Body of pancreas (tissue), 4 donors: ENCODE results near the gene PRDM2. TPM values are rescaled to one million over a fixed set of nuclear protein-coding genes. Genes with fewer than 3 reads are reported as not detected.
A peak's percentile ranks its signal among the peaks of the same experiment; 100 is the strongest.

Experiments used
- ATAC-seq: fragments of 150-250 bp; one replicate; pipeline ENCODE4 v1.9.1; 2016
- DNase-seq, 4 donors: peaks; one replicate each; pipeline ENCODE4 v3.0.0-alpha.2; 2019
- H3K27ac ChIP-seq, 4 donors: fragments of 200-600 bp; sonication (generic); 1 replicate in 3 of 4; 2 replicates in 1 of 4; pipeline versions ENCODE4 v1.5.1 to v1.6.1; 2016 to 2019; ENCODE audit warnings: mild to moderate bottlenecking in 1 of 4, mixed read lengths in 1 of 4, moderate library complexity in 1 of 4
- H3K27me3 ChIP-seq, 2 donors: fragments of 200-600 bp; sonication (generic); one replicate each; pipeline ENCODE4 v1.6.0; 2016; ENCODE audit warnings: mild to moderate bottlenecking in 1 of 2
- H3K36me3 ChIP-seq, 2 donors: fragments of 200-600 bp; sonication (generic); replicated peaks in 1 of 2; 2 replicates each; pipeline ENCODE4 v1.5.1; 2016; ENCODE audit warnings: low read depth in 2 of 2; ENCODE audit not compliant: insufficient read depth in 1 of 2
- H3K4me1 ChIP-seq: fragments of 200-600 bp; sonication (generic); one replicate; pipeline ENCODE4 v1.6.0; 2016
- H3K4me3 ChIP-seq, 2 donors: fragments of 200-600 bp; sonication (generic); 1 replicate in 1 of 2; 2 replicates in 1 of 2; pipeline ENCODE4 v1.5.1; 2016 to 2019
- H3K9me3 ChIP-seq, 3 donors: fragments of 200-600 bp; sonication (generic); 1 replicate in 2 of 3; 2 replicates in 1 of 3; pipeline ENCODE4 v1.5.1; 2016
- CTCF ChIP-seq, 7 experiments: fragments of 450-650 bp in 4 of 7; fragments of 200-600 bp in 3 of 7; sonication (generic) in 3 of 7; IDR thresholded peaks; one replicate each; pipeline ENCODE4 v1.5.1; 2016 to 2019; ENCODE audit warnings: antibody characterized with exemption in 7 of 7
- POLR2A ChIP-seq, 3 donors: fragments of 450-650 bp; IDR thresholded peaks; one replicate each; pipeline ENCODE4 v1.6.1; 2016; ENCODE audit warnings: antibody characterized with exemption in 3 of 3, mild to moderate bottlenecking in 2 of 3
- WGBS, 2 donors: methylation state at CpG; one replicate each; pipeline ENCODE4 v1.1.5; 2017; 5-methylcytosine and 5-hydroxymethylcytosine counted together
- intact Hi-C: fragments of 100-400 bp; cut with DNase I; formaldehyde crosslinking; loops from one replicate; pipeline ENCODE4 v1.15.1; 2023
- total RNA-seq, 2 donors: library from RNA; depleted of rRNA; stranded (reverse); fragments of >200 nt; gene quantifications; one replicate each; pipeline ENCODE4 v1.1.0, GENCODE V29; 2016

PRDM2 gene
- total RNA-seq, 2 donors from 2014 or later, result 21.4 to 21.8 TPM

DNA sequence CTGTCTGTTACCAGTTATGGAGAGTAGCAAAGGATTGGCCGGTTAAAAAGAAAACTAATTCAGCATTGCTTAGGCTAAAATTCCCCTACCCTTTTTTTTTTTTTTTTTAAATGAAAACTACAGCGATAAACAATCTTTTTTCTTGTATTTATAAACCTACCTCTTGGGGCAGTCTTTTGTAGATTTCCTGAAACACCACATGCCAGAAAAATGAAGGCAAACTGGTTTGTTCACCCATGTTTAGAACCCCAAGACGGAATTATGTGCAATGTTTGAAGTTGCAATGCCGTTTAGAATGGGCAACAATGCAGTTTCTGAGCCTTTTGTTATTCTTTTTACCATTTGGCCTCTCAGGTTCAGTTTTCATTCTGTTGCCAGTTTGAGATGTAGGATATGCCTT is 59.1 kb downstream of the PRDM2 start:
- DNase-seq (peak; percentile 26 to 72 (median 38)), ATAC-seq (peak; percentile 90)
- H3K9me3 ChIP-seq, result no peaks in the 10 kb centered on the region
- intact Hi-C loops, result no loop called here
- H3K4me1 ChIP-seq, result peaks cover 84% of the 10 kb centered on the region
- TF ChIP-seq CTCF (IDR thresholded peaks at IDR 0.05) (peak in 6 of 7 experiments; percentile 15 to 42 (median 36)), POLR2A (IDR thresholded peaks at IDR 0.05) (peak in 1 of 3 donors; percentile 19)
- H3K4me3 ChIP-seq, result no peak overlapping the region
- no peaks in the 10 kb centered on the region for H3K36me3 ChIP-seq
- WGBS, 2 donors, result 22 to 29% methylated on average over 4 of the region's 4 CpGs
- peak overlapping the region; percentile 58 to 86 (median 78) for H3K27ac ChIP-seq
- H3K27me3 ChIP-seq, result no peaks in the 10 kb centered on the region

DNA sequence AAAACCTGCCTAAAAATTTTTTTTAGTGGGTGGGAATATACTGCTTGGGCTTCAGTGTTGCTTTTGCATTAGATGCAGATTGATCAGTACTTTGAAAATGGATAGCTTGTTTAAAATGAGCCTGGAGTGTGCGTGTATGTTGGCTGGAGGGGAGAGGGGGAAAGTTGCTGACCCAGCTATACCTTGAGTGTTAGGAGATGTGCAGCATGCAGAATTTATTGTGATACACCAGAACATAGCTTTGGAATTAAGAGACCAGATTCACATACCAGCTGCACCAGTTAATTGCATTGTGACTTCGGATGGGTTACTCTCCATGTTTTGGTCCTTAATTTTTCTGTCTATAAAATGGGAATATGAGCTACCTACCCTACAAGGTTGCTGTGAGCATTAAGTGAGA is 60.4 kb downstream of the PRDM2 start:
- no peak overlapping the region for H3K4me3 ChIP-seq
- no peak for ATAC-seq
- peak overlapping the region in 3 of 4 donors; percentile 71 to 86 (median 86) for H3K27ac ChIP-seq
- H3K9me3 ChIP-seq, result no peaks in the 10 kb centered on the region
- no peak for DNase-seq
- peaks cover 79% of the 10 kb centered on the region for H3K4me1 ChIP-seq
- 94 to 100% methylated on average over 2 of the region's 2 CpGs for WGBS, 2 donors
- TF ChIP-seq CTCF (IDR thresholded peaks at IDR 0.05), result no peak
- no peak for TF ChIP-seq POLR2A (IDR thresholded peaks at IDR 0.05)
- intact Hi-C loops, result no loop called here
- H3K27me3 ChIP-seq, result no peaks in the 10 kb centered on the region
- no peaks in the 10 kb centered on the region for H3K36me3 ChIP-seq

GRCh38 chr1:13760921-13761320 is 60.9 kb downstream of the PRDM2 start:
- intact Hi-C loops, result no loop called here
- Histone ChIP-seq H3K36me3 (no peaks in the 10 kb centered on the region), H3K27ac (peak overlapping the region in 3 of 4 donors; percentile 71 to 86 (median 86)), H3K9me3 (no peaks in the 10 kb centered on the region), H3K27me3 (no peaks in the 10 kb centered on the region), H3K4me3 (no peak overlapping the region), H3K4me1 (peaks cover 76% of the 10 kb centered on the region)
- TF ChIP-seq POLR2A (IDR thresholded peaks at IDR 0.05) (no peak), CTCF (IDR thresholded peaks at IDR 0.05) (peak in 1 of 7 experiments; percentile 17)
- 39 to 44% methylated on average over 5 of the region's 5 CpGs for WGBS, 2 donors
- ATAC-seq (no peak), DNase-seq (no peak)

DNA sequence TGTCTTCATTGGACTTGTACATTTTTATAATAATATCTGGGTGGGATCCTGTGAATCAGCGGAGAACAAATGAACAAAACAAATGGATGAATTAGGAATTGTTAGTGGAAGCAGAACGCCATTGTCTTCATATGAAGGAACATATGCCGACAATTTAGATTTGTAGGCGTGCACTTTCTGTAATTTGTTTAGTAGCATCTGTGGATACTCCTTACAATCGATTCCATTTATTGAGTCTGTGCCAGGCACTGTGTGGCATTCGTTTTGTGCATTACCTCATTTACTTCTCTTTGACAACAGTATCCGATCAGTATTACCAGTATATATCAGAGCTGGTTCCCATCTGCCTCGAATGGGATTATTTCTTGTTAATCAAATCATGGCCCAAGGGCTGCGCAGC is 61.9 kb downstream of the PRDM2 start:
- TF ChIP-seq CTCF (IDR thresholded peaks at IDR 0.05) (no peak), POLR2A (IDR thresholded peaks at IDR 0.05) (no peak)
- WGBS, 2 donors, result 73 to 74% methylated on average over 9 of the region's 9 CpGs
- no peak overlapping the region for H3K4me3 ChIP-seq
- peak overlapping the region in 1 of 4 donors; percentile 9 for H3K27ac ChIP-seq
- ATAC-seq (no peak), DNase-seq (no peak)
- H3K27me3 ChIP-seq, result no peaks in the 10 kb centered on the region
- H3K4me1 ChIP-seq, result peaks cover 66% of the 10 kb centered on the region
- H3K9me3 ChIP-seq, result no peaks in the 10 kb centered on the region
- intact Hi-C loops, result no loop called here
- H3K36me3 ChIP-seq, result no peaks in the 10 kb centered on the region

DNA sequence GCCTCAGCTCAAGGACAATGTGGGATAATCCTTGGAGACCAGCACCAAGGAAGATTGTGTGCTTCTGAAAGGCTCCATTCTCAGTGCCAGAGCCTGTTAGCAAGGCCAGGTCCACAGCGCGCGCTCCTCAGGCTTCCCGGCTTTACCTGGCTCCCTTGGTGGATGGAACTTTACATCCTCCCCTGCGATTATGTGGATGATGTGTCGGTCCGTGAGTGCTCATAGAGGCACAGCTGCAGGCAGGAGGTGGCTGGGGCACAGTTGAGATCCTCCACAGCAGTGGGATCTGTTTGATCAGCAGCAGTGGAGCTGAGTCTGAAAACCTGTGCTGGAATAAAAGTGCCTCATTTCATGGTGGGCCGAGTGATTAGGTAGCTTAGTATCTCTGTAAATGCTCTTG is 62.7 kb downstream of the PRDM2 start:
- no peak for DNase-seq
- Histone ChIP-seq H3K9me3 (no peaks in the 10 kb centered on the region), H3K4me1 (peaks cover 58% of the 10 kb centered on the region), H3K4me3 (no peak overlapping the region), H3K36me3 (no peaks in the 10 kb centered on the region), H3K27ac (peak overlapping the region in 1 of 4 donors; percentile 9), H3K27me3 (no peaks in the 10 kb centered on the region)
- 78 to 90% methylated on average over 8 of the region's 8 CpGs for WGBS, 2 donors
- no peak for ATAC-seq
- intact Hi-C loops, result no loop called here
- TF ChIP-seq POLR2A (IDR thresholded peaks at IDR 0.05), result no peak
- TF ChIP-seq CTCF (IDR thresholded peaks at IDR 0.05), result no peak
